HG03342 (cell line): ENCODE data around the gene RANBP9.

Experiments
- ATAC-seq: cut with Tn5 transposase; IDR thresholded peaks from one replicate; pipeline ENCODE4 v1.9.1; 2021; ENCODE audit warnings: mild to moderate bottlenecking, moderate library complexity; ENCODE audit not compliant: unreplicated experiment

The RANBP9 gene

DNA sequence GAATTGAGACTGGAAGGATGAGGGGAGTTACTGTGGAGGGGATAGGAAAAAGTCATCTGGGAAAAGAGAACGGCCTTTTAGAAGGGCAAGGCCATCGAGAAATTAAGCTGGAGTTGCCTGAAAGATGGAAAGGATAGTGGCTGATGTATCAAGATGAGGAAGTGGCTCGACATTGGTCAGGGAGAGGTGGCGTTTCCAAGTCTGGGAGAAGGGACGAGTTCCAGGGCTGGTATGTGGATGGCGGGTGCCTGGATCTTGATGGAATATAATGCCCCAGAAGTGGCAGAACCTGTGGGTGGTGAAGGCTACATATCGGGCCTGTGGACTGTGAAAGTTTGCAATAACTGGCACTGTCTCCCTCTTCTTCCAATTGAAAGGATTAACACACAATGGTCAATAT is 139.4 kb downstream of the RANBP9 start:
- no peak for ATAC-seq
